Measurements from ENCODE around the gene AKR1C1. TPM values are rescaled to one million over a fixed set of nuclear protein-coding genes. Genes with fewer than 3 reads are reported as not detected.
"Not testable (repeated sequence)": the region's sequence is repeated elsewhere in the genome, so short reads cannot be mapped to it uniquely, and the experiment has no call there.

Gene AKR1C1
- polyA plus RNA-seq, 3 donors, result 10.0 to 11.2 (median 10.1) TPM

- DNase-seq (ENCODE audit: low read depth in 3 of 3, low spot score in 2 of 3), result peak in 2 of 3 donors; percentile 1 to 25
Measured at GRCh38 chr10:4981722-4982471, 18.7 kb downstream of the AKR1C1 start.

- DNase-seq (ENCODE audit: low read depth in 3 of 3, low spot score in 2 of 3), result no peak
Measured at GRCh38 chr10:4982764-4983226, 19.6 kb downstream of the AKR1C1 start.

GRCh38 chr10:4983615-4984216 lies 20.5 kb downstream of the AKR1C1 start:
- DNase-seq (ENCODE audit: low read depth in 3 of 3, low spot score in 2 of 3), result no peak

GRCh38 chr10:4984223-4984622 lies 21.0 kb downstream of the AKR1C1 start:
- no peak for DNase-seq (ENCODE audit: low read depth in 3 of 3, low spot score in 2 of 3)

GRCh38 chr10:4984971-4985594 lies 21.9 kb downstream of the AKR1C1 start:
- no peak for DNase-seq (ENCODE audit: low read depth in 3 of 3, low spot score in 2 of 3)

- DNase-seq (ENCODE audit: low read depth in 3 of 3, low spot score in 2 of 3), result not testable (repeated sequence)
Measured at GRCh38 chr10:4988000-4988641, 24.9 kb downstream of the AKR1C1 start.

GRCh38 chr10:4990217-4990616 lies 27.0 kb downstream of the AKR1C1 start:
- no peak for DNase-seq (ENCODE audit: low read depth in 3 of 3, low spot score in 2 of 3)

GRCh38 chr10:4991463-4991862 lies 28.2 kb downstream of the AKR1C1 start:
- not testable (repeated sequence) for DNase-seq (ENCODE audit: low read depth in 3 of 3, low spot score in 2 of 3)

- DNase-seq (ENCODE audit: low read depth in 3 of 3, low spot score in 2 of 3), result not testable (repeated sequence)
Measured at GRCh38 chr10:4992564-4992963, 29.3 kb downstream of the AKR1C1 start.

- DNase-seq (ENCODE audit: low read depth in 3 of 3, low spot score in 2 of 3), result not testable (repeated sequence)
Measured at GRCh38 chr10:4994260-4994659, 31.0 kb downstream of the AKR1C1 start.

GRCh38 chr10:4998671-4999070 lies 35.5 kb downstream of the AKR1C1 start:
- DNase-seq (ENCODE audit: low read depth in 3 of 3, low spot score in 2 of 3), result no peak

GRCh38 chr10:5002013-5002727 lies 39.0 kb downstream of the AKR1C1 start:
- no peak for DNase-seq (ENCODE audit: low read depth in 3 of 3, low spot score in 2 of 3)

GRCh38 chr10:5003127-5004029 lies 40.2 kb downstream of the AKR1C1 start, which contains the start of gene AKR1C2:
Gene AKR1C2 (minus strand): TSS chr10:5003857. CDS start chr10:5003835, 22 bp downstream.
- DNase-seq (ENCODE audit: low read depth in 3 of 3, low spot score in 2 of 3), result not testable (repeated sequence)

GRCh38 chr10:5004030-5004385 lies 40.8 kb downstream of the AKR1C1 start:
- not testable (repeated sequence) for DNase-seq (ENCODE audit: low read depth in 3 of 3, low spot score in 2 of 3)

GRCh38 chr10:5004501-5004900 lies 41.3 kb downstream of the AKR1C1 start:
- not testable (repeated sequence) for DNase-seq (ENCODE audit: low read depth in 3 of 3, low spot score in 2 of 3)

GRCh38 chr10:5008857-5009548 lies 45.8 kb downstream of the AKR1C1 start:
- DNase-seq (ENCODE audit: low read depth in 3 of 3, low spot score in 2 of 3), result not testable (repeated sequence)

GRCh38 chr10:5010043-5010442 lies 46.8 kb downstream of the AKR1C1 start:
- not testable (repeated sequence) for DNase-seq (ENCODE audit: low read depth in 3 of 3, low spot score in 2 of 3)

GRCh38 chr10:5011392-5011791 lies 48.2 kb downstream of the AKR1C1 start:
- not testable (repeated sequence) for DNase-seq (ENCODE audit: low read depth in 3 of 3, low spot score in 2 of 3)

GRCh38 chr10:5012595-5012994 lies 49.4 kb downstream of the AKR1C1 start:
- no peak for DNase-seq (ENCODE audit: low read depth in 3 of 3, low spot score in 2 of 3)
